Measurements from ENCODE around the gene COA8.

COA8 gene

GRCh38 chr14:103547941-103548462 is 14.8 kb upstream of the COA8 start:
- no peak for DNase-seq (ENCODE audit: low read depth, low spot score)

DNA sequence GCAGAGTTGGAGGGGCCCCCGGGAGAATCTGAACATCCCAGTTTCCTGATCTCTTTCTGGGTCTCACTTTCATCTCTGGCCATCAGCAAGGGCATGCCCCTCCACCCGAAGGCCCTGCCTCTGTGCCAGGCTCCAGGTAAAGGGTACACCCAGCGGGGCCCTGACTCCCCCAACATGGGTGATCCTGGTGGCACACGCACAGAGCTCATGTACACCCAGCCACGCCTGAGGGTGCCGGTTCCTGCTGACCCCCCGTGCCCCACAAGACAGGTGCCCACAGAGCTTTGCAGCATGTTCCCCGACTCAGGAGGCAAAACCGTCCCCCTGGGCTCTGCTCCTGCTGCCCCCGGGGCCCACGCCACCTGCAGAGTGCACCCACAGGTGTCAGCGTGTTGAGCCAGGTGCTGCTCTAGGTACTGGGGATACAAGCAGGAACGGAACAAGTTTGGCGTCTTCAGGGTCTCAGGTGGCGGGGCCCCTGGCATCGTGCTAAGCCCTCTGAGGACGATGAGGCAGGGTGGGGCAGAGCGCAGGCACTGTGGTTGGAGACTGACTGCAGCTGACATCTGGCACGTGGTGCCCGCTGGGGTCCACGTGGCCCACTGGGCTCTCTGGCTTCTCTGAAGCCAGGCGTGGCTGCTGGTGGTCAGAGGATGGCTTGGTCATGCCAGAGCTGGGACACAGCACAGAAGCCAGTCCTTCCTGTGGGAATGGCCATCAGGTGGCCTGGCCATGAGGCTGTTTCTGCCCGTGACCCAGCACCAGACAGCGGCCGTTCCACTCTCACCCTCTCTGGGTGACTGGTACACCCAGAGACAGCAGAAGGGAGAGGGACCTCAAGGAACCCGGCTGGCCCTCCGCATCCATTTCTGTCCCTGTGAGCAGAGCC is 14.1 kb upstream of the COA8 start:
- DNase-seq (ENCODE audit: low read depth, low spot score): no peak

- DNase-seq (ENCODE audit: low read depth, low spot score): no peak
These were observed 13.1 kb upstream of the COA8 start for GRCh38 chr14:103549361-103550311.

- DNase-seq (ENCODE audit: low read depth, low spot score): peak; percentile 29
These were observed 12.1 kb upstream of the COA8 start for GRCh38 chr14:103550451-103551337.

DNA sequence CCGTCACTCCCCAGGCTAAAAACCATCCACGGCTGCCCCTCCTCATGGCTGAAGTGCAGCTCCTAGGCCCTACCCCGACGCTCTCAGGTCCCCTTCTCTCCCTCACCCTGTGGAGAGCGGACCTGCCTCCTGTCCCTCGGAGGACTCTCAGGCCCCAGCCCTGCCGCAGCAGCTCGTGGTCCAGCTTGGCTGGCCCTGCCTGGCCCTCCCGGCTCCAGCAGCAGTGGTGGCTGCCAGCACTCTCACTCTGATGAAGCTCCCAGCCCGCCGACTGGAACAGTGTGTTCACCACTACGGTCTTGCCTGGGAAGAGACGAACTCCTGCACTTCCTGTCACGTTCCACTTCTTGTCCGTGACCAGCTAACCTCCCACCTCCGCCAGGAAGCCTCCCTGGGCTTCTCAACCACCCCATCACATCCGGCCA is 11.4 kb upstream of the COA8 start:
- no peak for DNase-seq (ENCODE audit: low read depth, low spot score)

DNA sequence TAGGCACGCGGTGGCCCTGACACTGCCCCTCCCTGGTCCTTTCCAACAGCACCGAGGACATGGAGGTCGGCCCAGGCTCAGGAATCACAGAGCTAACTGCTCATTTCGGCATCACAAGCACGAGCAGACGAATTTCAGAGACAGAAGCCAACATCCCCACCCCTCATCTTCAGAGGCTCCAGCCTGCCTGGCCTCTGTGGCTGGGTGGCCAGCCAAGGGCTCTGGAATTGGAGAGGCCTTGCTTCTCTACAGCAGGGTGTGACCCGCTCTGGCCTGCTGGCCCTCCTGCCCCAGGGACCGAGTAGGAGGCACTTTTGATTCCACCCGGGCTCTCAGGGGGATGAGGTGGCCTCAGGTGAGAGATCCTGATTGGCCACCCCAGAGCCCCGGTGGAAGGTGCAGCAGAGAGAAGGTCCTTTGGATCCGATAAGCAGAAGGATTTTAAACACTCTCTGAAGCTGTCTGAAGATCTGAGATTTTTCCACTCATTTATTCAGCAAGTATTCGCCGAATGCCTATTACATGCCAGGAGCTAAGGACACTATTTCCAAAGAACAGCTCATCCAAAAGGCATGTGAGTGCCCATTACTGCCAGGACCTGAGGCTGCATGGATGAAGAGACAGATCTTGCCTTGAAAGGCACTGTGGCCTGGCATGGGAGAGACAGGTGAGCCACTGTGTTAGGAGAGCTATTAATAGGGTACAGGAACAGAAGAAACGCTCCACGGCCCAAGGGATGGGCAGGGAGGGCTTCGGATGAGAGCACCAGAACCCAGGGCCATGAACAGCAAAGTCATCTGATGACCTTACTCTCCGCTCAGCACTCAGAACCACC is 10.5 kb upstream of the COA8 start:
- DNase-seq (ENCODE audit: low read depth, low spot score): peak; percentile 89

DNA sequence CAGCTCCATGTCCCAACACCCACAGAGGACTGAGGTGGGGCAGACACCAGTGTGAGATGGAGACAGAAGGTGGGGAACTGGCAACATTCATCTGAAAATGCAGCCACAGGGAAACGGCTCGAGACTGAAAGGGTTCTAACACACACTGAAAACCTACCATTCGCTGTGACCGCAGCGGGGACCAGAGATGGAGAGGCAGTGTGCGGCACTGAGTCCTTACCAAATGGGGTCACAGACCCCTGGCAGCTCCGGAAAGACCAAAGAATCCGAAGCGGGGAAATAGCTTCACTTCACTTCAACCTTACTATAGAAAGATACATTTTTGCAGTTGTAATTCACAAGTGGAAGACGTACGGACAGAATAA is 9.9 kb upstream of the COA8 start:
- no peak for DNase-seq (ENCODE audit: low read depth, low spot score)

DNA sequence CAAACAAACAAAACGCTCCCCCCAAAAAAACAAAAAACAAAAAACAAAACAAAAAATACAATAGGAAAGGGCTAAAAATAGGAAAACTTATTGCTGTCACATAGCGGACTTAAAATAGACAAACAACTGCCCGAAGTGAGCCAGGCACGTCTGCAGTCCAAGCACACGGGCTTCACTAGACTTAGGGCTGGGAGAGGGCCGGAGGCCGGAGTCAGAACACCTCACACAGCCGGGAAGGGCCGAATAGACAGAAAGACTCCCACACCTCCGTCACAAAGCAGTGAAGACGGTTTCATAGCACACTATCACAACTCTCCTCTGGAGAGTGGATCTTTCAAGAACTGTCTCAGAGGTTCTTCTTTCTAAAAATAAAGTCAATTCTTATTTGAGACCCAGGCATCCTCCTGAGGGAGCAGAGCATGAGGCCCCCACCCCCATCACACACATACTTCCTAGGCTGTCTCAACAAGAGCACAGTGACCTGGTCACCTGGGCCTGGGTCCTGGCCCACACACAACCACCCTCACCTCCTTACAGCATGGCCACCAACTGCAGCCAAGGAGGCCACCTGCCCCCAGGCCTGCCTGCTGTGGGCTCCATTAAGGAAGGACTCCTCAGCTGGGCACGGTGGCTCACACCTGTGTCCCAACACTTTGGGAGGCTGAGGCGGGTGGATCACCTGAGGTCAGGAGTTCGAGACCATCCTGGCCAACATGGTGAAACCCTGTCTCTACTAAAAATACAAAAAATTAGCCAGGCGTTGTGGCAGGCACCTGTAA is 7.0 kb upstream of the COA8 start:
- no peak for DNase-seq (ENCODE audit: low read depth, low spot score)

DNA sequence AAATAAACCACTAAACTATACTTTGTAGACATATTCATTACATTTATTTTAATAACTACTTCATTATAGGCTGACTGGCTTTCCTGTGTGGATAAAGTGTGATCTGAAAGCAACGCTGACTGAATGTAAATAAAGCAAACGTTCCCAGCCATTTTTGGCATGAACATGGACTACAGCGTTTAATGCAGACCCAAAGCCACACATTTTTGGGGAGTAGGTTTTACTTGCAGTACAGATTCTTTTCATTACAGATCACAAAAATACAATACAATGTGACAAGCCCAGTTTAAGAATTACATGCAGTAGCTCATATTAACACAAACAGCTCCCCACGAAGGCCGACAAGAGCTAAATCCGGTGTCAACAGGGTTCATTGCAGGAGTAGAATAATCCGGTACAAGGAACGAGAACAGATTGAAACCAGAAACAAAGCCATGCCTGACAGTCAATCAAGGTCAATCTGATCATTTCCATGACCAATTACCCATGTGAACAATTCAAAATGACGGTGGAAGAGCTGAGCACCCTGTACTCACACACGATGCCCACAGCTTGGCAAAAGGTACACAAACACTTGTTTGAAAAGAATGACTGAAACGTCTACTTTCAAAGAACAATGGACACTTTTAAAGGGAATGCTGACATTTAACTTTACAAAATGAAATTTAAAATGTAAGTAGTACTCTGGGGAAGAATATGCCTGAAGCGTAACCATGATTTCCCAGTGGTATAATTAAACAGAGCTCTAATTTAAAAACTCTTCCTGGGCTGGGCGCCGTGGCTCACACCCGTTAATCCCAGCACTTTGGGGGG is 5.6 kb upstream of the COA8 start:
- DNase-seq (ENCODE audit: low read depth, low spot score): no peak

GRCh38 chr14:103558071-103558882 is 4.5 kb upstream of the COA8 start:
- peak; percentile 88 for DNase-seq (ENCODE audit: low read depth, low spot score)

- DNase-seq (ENCODE audit: low read depth, low spot score): no peak
These were observed 3.0 kb upstream of the COA8 start for GRCh38 chr14:103559766-103560165.

- no peak for DNase-seq (ENCODE audit: low read depth, low spot score)
These were observed 2.1 kb upstream of the COA8 start for GRCh38 chr14:103560691-103561090.

GRCh38 chr14:103561381-103562178 is 1.2 kb upstream of the COA8 start:
- peak; percentile 78 for DNase-seq (ENCODE audit: low read depth, low spot score)

- no peak for DNase-seq (ENCODE audit: low read depth, low spot score)
These were observed 656 bp upstream of the COA8 start for GRCh38 chr14:103562179-103562428.

GRCh38 chr14:103563226-103563620 is 463 bp downstream of the COA8 start:
- no peak for DNase-seq (ENCODE audit: low read depth, low spot score)

DNA sequence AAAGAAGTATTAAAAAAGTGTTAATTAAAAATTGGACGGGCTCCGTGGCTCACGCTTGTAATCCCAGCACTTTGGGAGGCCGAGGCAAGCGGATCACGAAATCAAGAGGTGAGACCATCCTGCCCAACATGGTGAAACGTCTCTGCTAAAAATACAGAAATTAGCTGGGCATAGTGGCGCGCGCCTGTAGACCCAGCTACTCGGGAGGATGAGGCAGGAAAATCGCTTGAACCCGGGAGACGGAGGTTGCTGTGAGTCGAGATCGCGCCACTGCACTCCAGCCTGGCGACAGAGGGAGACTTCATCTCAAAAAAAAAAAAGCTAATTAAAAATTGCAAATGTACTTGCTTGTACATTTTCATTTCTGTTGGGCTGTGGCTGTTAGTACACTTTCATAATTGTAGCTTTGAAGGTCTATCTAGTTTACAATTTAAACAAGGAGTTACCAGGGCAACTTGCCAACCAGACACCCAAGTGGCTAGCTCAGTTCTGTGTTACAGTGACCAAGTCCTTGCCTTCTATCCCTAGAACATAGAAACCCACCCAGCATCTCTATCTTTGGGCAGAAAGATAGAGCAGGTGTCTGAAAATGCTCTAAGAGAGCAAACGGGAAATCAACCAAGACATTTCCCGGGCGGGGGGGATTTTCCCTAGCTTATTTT is 1.2 kb downstream of the COA8 start:
- DNase-seq (ENCODE audit: low read depth, low spot score): no peak

GRCh38 chr14:103568952-103569351 is 6.2 kb downstream of the COA8 start:
- no peak for DNase-seq (ENCODE audit: low read depth, low spot score)
